ENCODE results near the gene POLRMT. TPM values are rescaled to one million over a fixed set of nuclear protein-coding genes. Genes with fewer than 3 reads are reported as not detected.

Gene POLRMT
- total RNA-seq, 6 experiments from 2014 or later = 25.9 to 42.9 (median 33.3) TPM

DNA sequence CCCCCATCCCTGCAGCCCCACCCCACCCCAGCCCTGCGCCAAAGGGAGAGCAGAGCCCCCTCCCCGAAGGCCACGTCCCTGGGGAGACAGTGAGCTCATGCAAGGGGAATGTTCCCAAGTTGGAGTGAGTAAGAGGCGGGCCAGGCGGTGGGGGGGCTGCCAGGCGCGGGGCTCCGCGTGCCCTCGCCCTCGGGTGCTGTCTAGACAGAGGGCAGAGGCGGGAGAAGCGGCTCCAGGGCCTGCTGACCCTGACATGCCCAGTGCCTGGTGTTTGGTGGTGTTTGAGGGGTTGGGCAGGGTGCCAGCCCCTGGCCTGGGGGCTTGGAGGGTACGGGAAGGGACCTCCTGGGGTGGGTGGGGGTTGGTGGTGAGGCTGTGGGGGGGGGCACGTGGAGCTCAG, 43.9 kb upstream of the POLRMT start:
- Histone ChIP-seq H3K27me3 (no peaks in the 10 kb centered on the region), H3K4me1 (peaks cover 0 to 15% (median 0%) of the 10 kb centered on the region in 4 donors), H3K4me3 (peak overlapping the region; percentile 23 to 32 (median 27)), H3K36me3 (no peaks in the 10 kb centered on the region), H3K27ac (peak overlapping the region; percentile 31 to 75 (median 53)), H3K9me3 (no peaks in the 10 kb centered on the region)
- WGBS (ENCODE audit: insufficient coverage, low coverage, low lambda C conversion rate, missing lambda C conversion rate) = no CpG with 5 or more reads among the region's 15 CpGs
- TF ChIP-seq POLR2A (IDR thresholded peaks at IDR 0.05) = no peak
- TF ChIP-seq, protein P1, sequence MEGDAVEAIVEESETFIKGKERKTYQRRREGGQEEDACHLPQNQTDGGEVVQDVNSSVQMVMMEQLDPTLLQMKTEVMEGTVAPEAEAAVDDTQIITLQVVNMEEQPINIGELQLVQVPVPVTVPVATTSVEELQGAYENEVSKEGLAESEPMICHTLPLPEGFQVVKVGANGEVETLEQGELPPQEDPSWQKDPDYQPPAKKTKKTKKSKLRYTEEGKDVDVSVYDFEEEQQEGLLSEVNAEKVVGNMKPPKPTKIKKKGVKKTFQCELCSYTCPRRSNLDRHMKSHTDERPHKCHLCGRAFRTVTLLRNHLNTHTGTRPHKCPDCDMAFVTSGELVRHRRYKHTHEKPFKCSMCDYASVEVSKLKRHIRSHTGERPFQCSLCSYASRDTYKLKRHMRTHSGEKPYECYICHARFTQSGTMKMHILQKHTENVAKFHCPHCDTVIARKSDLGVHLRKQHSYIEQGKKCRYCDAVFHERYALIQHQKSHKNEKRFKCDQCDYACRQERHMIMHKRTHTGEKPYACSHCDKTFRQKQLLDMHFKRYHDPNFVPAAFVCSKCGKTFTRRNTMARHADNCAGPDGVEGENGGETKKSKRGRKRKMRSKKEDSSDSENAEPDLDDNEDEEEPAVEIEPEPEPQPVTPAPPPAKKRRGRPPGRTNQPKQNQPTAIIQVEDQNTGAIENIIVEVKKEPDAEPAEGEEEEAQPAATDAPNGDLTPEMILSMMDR (IDR thresholded peaks at IDR 0.05) = no peak
- ATAC-seq (no peak), DNase-seq (peak in 1 of 3 donors; percentile 42)
- intact Hi-C loops (cut with DNase I) = no loop called here

DNA sequence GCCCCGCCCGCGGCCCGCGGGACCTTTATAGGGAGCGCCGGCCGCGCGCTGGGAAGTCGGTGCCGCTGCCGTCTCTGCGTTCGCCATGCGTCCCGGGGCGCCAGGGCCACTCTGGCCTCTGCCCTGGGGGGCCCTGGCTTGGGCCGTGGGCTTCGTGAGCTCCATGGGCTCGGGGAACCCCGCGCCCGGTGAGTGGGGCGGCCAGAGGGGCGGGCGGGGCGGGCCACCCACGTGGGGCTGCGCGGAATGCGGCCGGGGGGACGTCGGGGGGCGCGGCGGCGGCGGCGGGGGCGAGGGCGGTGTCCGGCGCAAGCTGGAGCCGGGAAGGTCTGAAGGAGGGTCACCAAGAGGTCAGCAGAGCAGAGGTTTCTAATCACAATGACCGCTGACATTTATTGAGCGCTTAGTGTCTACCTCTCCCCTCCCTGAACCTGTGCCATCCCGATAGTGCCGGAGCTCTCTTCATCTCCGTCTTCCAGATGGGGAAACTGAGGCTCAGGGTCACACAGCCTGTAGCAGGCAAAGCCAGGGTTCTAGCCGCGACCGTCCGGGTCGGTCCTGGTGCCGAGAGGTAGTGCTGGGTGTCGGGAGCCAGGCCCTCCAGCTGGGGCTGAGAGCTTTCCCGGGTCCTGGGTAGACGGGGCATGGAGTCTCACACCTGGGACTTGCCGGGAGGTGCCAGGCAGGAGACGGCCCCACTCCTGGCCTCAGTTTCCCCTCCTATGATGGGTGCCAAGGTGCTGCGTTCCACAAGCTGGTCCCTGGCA, 43.2 kb upstream of the POLRMT start, which contains the start of gene FSTL3:
TSS of gene FSTL3 (plus strand) at position 54 of the 767 bp plus-strand sequence. CDS start at position 86, 32 bp downstream.
- intact Hi-C loops (cut with DNase I) = no loop called here
- peak in 1 of 3 donors; percentile 25 for DNase-seq

DNA sequence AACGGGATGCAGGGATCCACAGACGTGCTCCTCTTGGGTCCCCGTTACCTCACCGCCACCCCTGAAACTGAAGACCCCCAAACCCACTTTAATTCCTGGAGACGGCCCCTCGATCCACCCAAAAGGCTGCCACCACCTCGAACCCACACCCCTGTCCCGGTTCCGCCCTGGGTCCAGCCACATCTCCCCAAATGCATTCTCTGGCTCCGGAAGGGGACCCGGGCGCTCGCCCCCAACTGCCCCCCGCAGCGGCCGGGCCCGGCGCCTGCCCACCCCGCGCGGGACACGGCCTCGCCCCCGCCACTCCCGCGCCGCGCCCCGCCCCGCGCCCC, 42.6 kb upstream of the POLRMT start:
- H3K27me3 ChIP-seq = no peaks in the 10 kb centered on the region
- no peak for ATAC-seq
- no peak overlapping the region for H3K27ac ChIP-seq
- intact Hi-C loops (cut with DNase I) = no loop called here
- TF ChIP-seq POLR2A (IDR thresholded peaks at IDR 0.05) = no peak
- TF ChIP-seq, protein P1 (IDR thresholded peaks at IDR 0.05) = no peak
- DNase-seq = no peak
- 20% methylated on average over 1 of the region's 31 CpGs for WGBS (ENCODE audit: insufficient coverage, low coverage, low lambda C conversion rate, missing lambda C conversion rate)
- H3K4me3 ChIP-seq = no peak overlapping the region
- no peaks in the 10 kb centered on the region for H3K36me3 ChIP-seq
- H3K4me1 ChIP-seq = peaks cover 0 to 15% (median 0%) of the 10 kb centered on the region in 4 donors
- H3K9me3 ChIP-seq = no peaks in the 10 kb centered on the region

More for the DNA sequence above, 43.2 kb upstream of the POLRMT start, which contains the start of gene FSTL3:
- H3K4me3 ChIP-seq = peak within 1 kb of the TSS; percentile 23 to 32 (median 27)
- no peak for ATAC-seq
- no peaks in the 10 kb centered on the region for H3K9me3 ChIP-seq
- H3K27me3 ChIP-seq = no peaks in the 10 kb centered on the region
- peak; percentile 15 for TF ChIP-seq POLR2A (IDR thresholded peaks at IDR 0.05)
- TF ChIP-seq, protein P1 (IDR thresholded peaks at IDR 0.05) = no peak
- peak within 1 kb of the TSS; percentile 31 to 75 (median 53) for H3K27ac ChIP-seq
- 23% methylated on average over 8 of the region's 63 CpGs for WGBS (ENCODE audit: insufficient coverage, low coverage, low lambda C conversion rate, missing lambda C conversion rate)
- H3K36me3 ChIP-seq = no peaks in the 10 kb centered on the region
- peaks cover 0 to 15% (median 0%) of the 10 kb centered on the region in 4 donors for H3K4me1 ChIP-seq

DNA sequence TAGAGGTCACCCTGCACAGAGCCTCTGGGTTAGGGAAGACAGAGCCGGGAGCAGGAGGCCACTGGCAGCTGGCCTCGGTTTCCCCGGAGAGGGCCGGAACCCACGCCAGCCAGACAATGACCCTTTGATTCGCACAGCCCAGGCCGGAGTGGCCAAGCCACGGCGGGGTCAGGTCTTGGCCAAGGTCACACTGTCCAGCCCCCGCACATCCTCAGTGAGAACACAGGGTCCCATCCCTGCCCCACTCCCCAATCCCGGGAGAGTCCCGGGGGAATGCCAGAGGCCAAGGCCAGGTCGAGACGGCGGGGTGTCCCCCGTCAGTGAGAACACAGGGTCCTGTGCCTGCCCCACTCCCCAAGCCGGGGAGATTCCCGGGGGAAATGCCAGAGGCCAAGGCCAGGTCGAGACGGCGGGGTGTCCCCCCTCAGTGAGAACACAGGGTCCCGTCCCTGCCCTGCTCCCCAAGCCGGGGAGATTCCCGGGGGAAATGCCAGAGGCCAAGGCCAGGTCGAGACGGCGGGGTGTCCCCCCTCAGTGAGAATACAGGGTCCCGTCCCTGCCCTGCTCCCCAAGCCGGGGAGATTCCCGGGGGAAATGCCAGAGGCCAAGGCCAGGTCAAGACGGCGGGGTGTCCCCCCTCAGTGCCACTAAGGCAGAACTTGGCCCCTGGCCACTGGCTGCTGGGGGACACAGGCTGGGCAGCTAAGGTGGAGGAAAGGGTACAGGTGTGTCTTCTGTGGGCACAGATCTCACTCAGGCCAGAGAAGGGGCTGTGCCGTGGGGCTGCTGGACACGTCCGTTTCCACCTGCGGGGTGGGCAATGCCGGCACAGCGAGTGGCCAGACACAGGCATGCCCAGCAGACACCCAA, 41.2 kb upstream of the POLRMT start:
- Histone ChIP-seq H3K27me3 (no peaks in the 10 kb centered on the region), H3K27ac (no peak overlapping the region), H3K9me3 (no peaks in the 10 kb centered on the region), H3K36me3 (no peaks in the 10 kb centered on the region), H3K4me1 (peaks cover 0 to 13% (median 0%) of the 10 kb centered on the region in 4 donors), H3K4me3 (no peak overlapping the region)
- 35% methylated on average over 5 of the region's 38 CpGs for WGBS (ENCODE audit: insufficient coverage, low coverage, low lambda C conversion rate, missing lambda C conversion rate)
- DNase-seq (no peak), ATAC-seq (peak in 3 of 4 donors; percentile 4 to 23 (median 19))
- intact Hi-C loops (cut with DNase I) = no loop called here
- TF ChIP-seq, protein P1 (IDR thresholded peaks at IDR 0.05) = no peak
- no peak for TF ChIP-seq POLR2A (IDR thresholded peaks at IDR 0.05)

All from right lobe of liver (tissue), 6 donors.